H1 (cell line): ENCODE results near the gene NFIC. TPM values are rescaled to one million over a fixed set of nuclear protein-coding genes. Genes with fewer than 3 reads are reported as not detected.

Source experiments
- CTCF ChIA-PET: fragments of 300-600 bp; sonication (Branson Sonifier 250); formaldehyde crosslinking; loops from one replicate; lab custom pipeline; 2021; ENCODE audit not compliant: partially characterized antibody; lab: Charles Lee
- POLR2A ChIA-PET: fragments of 300-600 bp; sonication (Branson Sonifier 250); formaldehyde crosslinking; loops from one replicate; lab custom pipeline; 2021; ENCODE audit warnings: inconsistent platforms; ENCODE audit not compliant: partially characterized antibody; lab: Charles Lee
- DNase-seq, 2 experiments: peaks; one replicate each; pipeline versions ENCODE4 v3.0.0 to v3.0.0-alpha.2; 2010 to 2022; ENCODE audit warnings: low spot score in 2 of 2, low read depth in 1 of 2, mixed read lengths in 1 of 2
- FAIRE-seq: peaks from 2 replicates; lab custom pipeline; 2011; peaks lifted over from hg19 to GRCh38; lab: Jason Lieb, UNC
- H2AFZ ChIP-seq: 2 replicates; pipeline ENCODE4 v1.8.1; 2012; ENCODE audit warnings: low read length, inconsistent platforms
- H2AK5ac ChIP-seq: 2 replicates; pipeline ENCODE4 v1.6.1; 2013; ENCODE audit warnings: low read depth, low read length
- H2BK120ac ChIP-seq: replicated peaks from 2 replicates; pipeline ENCODE3; 2013; ENCODE audit warnings: low read depth, low read length, inconsistent platforms
- H2BK12ac ChIP-seq: 2 replicates; pipeline ENCODE4 v1.6.1; 2013; ENCODE audit warnings: low read depth, low read length
- H2BK15ac ChIP-seq: 2 replicates; pipeline ENCODE4 v1.6.1; 2013; ENCODE audit warnings: low read length
- H2BK20ac ChIP-seq: 2 replicates; pipeline ENCODE4 v1.6.1; 2013; ENCODE audit warnings: low read length
- H2BK5ac ChIP-seq: 2 replicates; pipeline ENCODE4 v1.6.1; 2013; ENCODE audit warnings: low read depth, low read length
- H3K14ac ChIP-seq: 2 replicates; pipeline ENCODE4 v1.6.1; 2013; ENCODE audit warnings: inconsistent platforms; ENCODE audit not compliant: insufficient read length
- H3K18ac ChIP-seq: 2 replicates; pipeline ENCODE4 v1.6.1; 2013; ENCODE audit warnings: low read length; ENCODE audit errors: extremely low read depth
- H3K23ac ChIP-seq: 2 replicates; pipeline ENCODE4 v1.6.1; 2013; ENCODE audit warnings: inconsistent platforms; ENCODE audit not compliant: insufficient read length
- H3K23me2 ChIP-seq: 2 replicates; pipeline ENCODE4 v1.6.1; 2013; ENCODE audit warnings: low read depth, low read length
- H3K27ac ChIP-seq: 2 replicates; pipeline ENCODE4 v1.6.1; 2011; ENCODE audit warnings: low read depth, low read length, inconsistent platforms
- H3K27me3 ChIP-seq, 4 experiments: replicated peaks in 1 of 4; 1 replicate in 1 of 4; 2 replicates in 3 of 4; pipeline versions ENCODE4 v1.6.1 to v1.8.1; 2011 to 2013; ENCODE audit warnings: low read length in 3 of 4, mild to moderate bottlenecking in 3 of 4, inconsistent platforms in 2 of 4, mixed read lengths in 2 of 4, moderate library complexity in 1 of 4; ENCODE audit not compliant: control insufficient read depth in 3 of 4, insufficient read depth in 3 of 4; ENCODE audit errors: extremely low read depth in 1 of 4
- H3K36me3 ChIP-seq, 4 experiments: 2 replicates each; pipeline versions ENCODE4 v1.6.1 to v1.8.1; 2011 to 2013; ENCODE audit warnings: mild to moderate bottlenecking in 4 of 4, low read length in 3 of 4, moderate library complexity in 2 of 4, control low read depth in 1 of 4, inconsistent platforms in 1 of 4; ENCODE audit not compliant: insufficient read depth in 4 of 4, control insufficient read depth in 2 of 4
- H3K4ac ChIP-seq: replicated peaks from 2 replicates; pipeline ENCODE3; 2013; ENCODE audit warnings: low read length, low read depth, mixed read lengths, inconsistent platforms; ENCODE audit not compliant: insufficient read length
- H3K4me1 ChIP-seq, 4 experiments: replicated peaks in 1 of 4; 1 replicate in 1 of 4; 2 replicates in 3 of 4; pipeline versions ENCODE4 v1.6.1 to v1.8.1; 2011 to 2013; ENCODE audit warnings: low read length in 3 of 4, inconsistent platforms in 2 of 4, mixed read lengths in 1 of 4; ENCODE audit not compliant: insufficient read depth in 4 of 4, control insufficient read depth in 3 of 4
- H3K4me2 ChIP-seq, 2 experiments: 2 replicates each; pipeline versions ENCODE4 v1.6.1 to v1.8.1; 2011 to 2013; ENCODE audit warnings: low read depth in 2 of 2, low read length in 2 of 2, control low read depth in 1 of 2, inconsistent platforms in 1 of 2, mild to moderate bottlenecking in 1 of 2; ENCODE audit not compliant: insufficient read depth in 1 of 2
- H3K4me3 ChIP-seq, 4 experiments: fragments of 200-600, 300-600 bp in 1 of 4; sonication (generic), shearing (Covaris generic), sonication (Bioruptor Twin) in 1 of 4; 2 replicates each; pipeline versions ENCODE4 v1.5.1 to v1.8.1; 2011 to 2016; ENCODE audit warnings: low read length in 4 of 4, low read depth in 3 of 4, control low read depth in 2 of 4, inconsistent platforms in 2 of 4, mild to moderate bottlenecking in 2 of 4, mixed read lengths in 1 of 4, moderate library complexity in 1 of 4; ENCODE audit not compliant: insufficient read depth in 2 of 4; ENCODE audit errors: extremely low read depth in 1 of 4
- H3K56ac ChIP-seq: replicated peaks from 2 replicates; pipeline ENCODE3; 2013; ENCODE audit warnings: low read depth, mild to moderate bottlenecking, mixed read lengths, low read length, inconsistent platforms; ENCODE audit not compliant: insufficient read length
- H3K79me1 ChIP-seq: 2 replicates; pipeline ENCODE4 v1.6.1; 2013; ENCODE audit warnings: low read depth, low read length, control low read depth
- H3K79me2 ChIP-seq, 2 experiments: 2 replicates each; pipeline versions ENCODE4 v1.6.1 to v1.8.1; 2012 to 2013; ENCODE audit warnings: low read length in 2 of 2, mild to moderate bottlenecking in 2 of 2, inconsistent platforms in 1 of 2; ENCODE audit not compliant: insufficient read depth in 2 of 2, control insufficient read depth in 1 of 2
- H3K9ac ChIP-seq, 4 experiments: replicated peaks in 1 of 4; 1 replicate in 1 of 4; 2 replicates in 3 of 4; pipeline versions ENCODE4 v1.6.1 to v1.8.1; 2011 to 2013; ENCODE audit warnings: low read depth in 3 of 4, low read length in 3 of 4, control low read depth in 2 of 4, mild to moderate bottlenecking in 2 of 4, moderate library complexity in 2 of 4, inconsistent platforms in 1 of 4; ENCODE audit errors: extremely low read depth in 1 of 4
- H3K9me3 ChIP-seq, 2 experiments: 2 replicates each; pipeline versions ENCODE4 v1.6.1 to v1.8.1; 2012 to 2013; ENCODE audit warnings: mild to moderate bottlenecking in 2 of 2, moderate library complexity in 2 of 2, control low read depth in 1 of 2, inconsistent platforms in 1 of 2, low read depth in 1 of 2, low read length in 1 of 2, mixed read lengths in 1 of 2; ENCODE audit not compliant: insufficient read depth in 2 of 2
- H4K20me1 ChIP-seq, 2 experiments: replicated peaks in 1 of 2; 2 replicates each; pipeline versions ENCODE3 to v1.8.1; 2011 to 2013; ENCODE audit warnings: inconsistent platforms in 2 of 2, low read length in 2 of 2, mild to moderate bottlenecking in 1 of 2; ENCODE audit not compliant: insufficient read depth in 2 of 2, control insufficient read depth in 1 of 2
- H4K5ac ChIP-seq: 2 replicates; pipeline ENCODE4 v1.6.1; 2013; ENCODE audit warnings: low read length, low read depth, mixed read lengths, inconsistent platforms; ENCODE audit not compliant: insufficient read length
- H4K8ac ChIP-seq: 2 replicates; pipeline ENCODE4 v1.8.0; 2013; ENCODE audit warnings: mild to moderate bottlenecking, moderate library complexity, low read length, inconsistent platforms; ENCODE audit not compliant: insufficient read depth; ENCODE audit errors: extremely low read depth
- H4K91ac ChIP-seq: replicated peaks from 2 replicates; pipeline ENCODE3; 2013; ENCODE audit warnings: low read length, mixed read lengths, inconsistent platforms; ENCODE audit not compliant: insufficient read length
- ATF3 ChIP-seq: IDR thresholded peaks from 2 replicates; pipeline ENCODE4 v1.6.1; 2011; ENCODE audit warnings: low read depth, mild to moderate bottlenecking, low read length; ENCODE audit not compliant: insufficient read depth
- FOSL1 ChIP-seq: IDR thresholded peaks from 2 replicates; pipeline ENCODE4 v1.6.1; 2011; ENCODE audit warnings: mild to moderate bottlenecking, low read depth, low read length, moderate library complexity; ENCODE audit not compliant: insufficient read depth
- GTF2F1 ChIP-seq: IDR thresholded peaks from 2 replicates; pipeline ENCODE4 v1.6.1; 2012; ENCODE audit warnings: low read depth, low read length, improper control_type of control experiment, borderline replicate concordance
- HDAC2 ChIP-seq, 2 experiments: fragments of 300-600 bp in 1 of 2; sonication (generic) in 1 of 2; IDR thresholded peaks; 2 replicates each; pipeline ENCODE4 v1.6.1; 2011 to 2012; ENCODE audit warnings: low read depth in 2 of 2, low read length in 2 of 2, mild to moderate bottlenecking in 2 of 2, moderate library complexity in 2 of 2, borderline replicate concordance in 1 of 2, inconsistent platforms in 1 of 2
- POLR2A ChIP-seq, 2 experiments: IDR thresholded peaks; 1 replicate in 1 of 2; 2 replicates in 1 of 2; pipeline ENCODE4 v1.6.1; 2011; ENCODE audit warnings: low read depth in 2 of 2, low read length in 2 of 2, mild to moderate bottlenecking in 2 of 2; ENCODE audit errors: control extremely low read depth in 1 of 2
- TAF1 ChIP-seq: IDR thresholded peaks from 2 replicates; pipeline ENCODE4 v1.6.1; 2011; ENCODE audit warnings: mild to moderate bottlenecking, low read depth, low read length
- TAF7 ChIP-seq: optimal IDR thresholded peaks from 2 replicates; pipeline ENCODE3; 2011; ENCODE audit warnings: low read depth, mild to moderate bottlenecking, inconsistent platforms, low read length, moderate library complexity, borderline replicate concordance
- WGBS, 2 experiments: shearing (Covaris generic) in 1 of 2; methylation state at CpG; one replicate each; pipeline versions ENCODE4 v1.1.6 to v1.1.7; 2013 to 2015; ENCODE audit warnings: low lambda C conversion rate in 2 of 2, mixed read lengths in 2 of 2, inconsistent platforms in 1 of 2, low coverage in 1 of 2, missing lambda C conversion rate in 1 of 2; ENCODE audit not compliant: insufficient replicate concordance in 2 of 2, insufficient coverage in 1 of 2, insufficient read length in 1 of 2; ENCODE audit errors: extremely low coverage in 1 of 2, missing lambda C conversion rate in 1 of 2; 5-methylcytosine and 5-hydroxymethylcytosine counted together
- polyA plus RNA-seq, 7 experiments: library from polyadenylated mRNA; depleted of rRNA in 3 of 7; stranded (reverse) in 5 of 7; unstranded in 2 of 7; fragments of >200 nt in 5 of 7; fragments of 200-250 nt in 2 of 7; gene quantifications; 1 replicate in 5 of 7; 2 replicates in 1 of 7; 4 replicates in 1 of 7; pipeline versions ENCODE4 v1.2.1 to v1.2.3, GENCODE V29; 2011 to 2013; ENCODE audit warnings: missing spikeins in 2 of 7, mixed read lengths in 2 of 7
- total RNA-seq: library from RNA; stranded (reverse); fragmentation: NEBNext Ultra II Directional; extraction: Animal tissue kit (Norgen Biotek cat#: 25700); gene quantifications from 2 replicates; pipeline ENCODE4 v1.2.1, GENCODE V29; 2021
- TF ChIP-seq, protein P1 (sequence below), 3 experiments: IDR thresholded peaks; 1 replicate in 2 of 3; 2 replicates in 1 of 3; pipeline versions ENCODE4 v1.5.1 to v1.6.1; 2011; ENCODE audit warnings: low read length in 3 of 3, mild to moderate bottlenecking in 3 of 3, inconsistent platforms in 2 of 3, low read depth in 1 of 3, moderate library complexity in 1 of 3; ENCODE audit not compliant: insufficient read depth in 1 of 3; ENCODE audit errors: control extremely low read depth in 1 of 3

NFIC gene
- total and polyA plus RNA-seq, 2 of the 8 experiments (the other 6 are each of a cell fraction or from before 2014, with no cell fraction given): 0.56 to 3.2 TPM

- H2AFZ ChIP-seq: no peak overlapping the region
- H3K23ac ChIP-seq: no peak overlapping the region
- H2BK12ac ChIP-seq: no peak overlapping the region
- H4K91ac ChIP-seq: no peak overlapping the region
- no peaks in the 10 kb centered on the region for H3K9me3 ChIP-seq
- no peak overlapping the region for H3K56ac ChIP-seq
- no peak overlapping the region for H2AK5ac ChIP-seq
- H3K36me3 ChIP-seq: no peaks in the 10 kb centered on the region; a peak in 2 of 8 replicates
- H3K14ac ChIP-seq: no peak overlapping the region
- no peak overlapping the region; a peak in 1 of 4 replicates for H3K4me2 ChIP-seq
- H2BK120ac ChIP-seq: no peak overlapping the region
- no peak overlapping the region for H3K4ac ChIP-seq
- H2BK20ac ChIP-seq: no peak overlapping the region
- no peak overlapping the region for H3K4me3 ChIP-seq
- no peak overlapping the region for H4K8ac ChIP-seq
- H3K18ac ChIP-seq: no peak overlapping the region
- no peak overlapping the region for H3K27ac ChIP-seq
- no peaks in the 10 kb centered on the region for H3K27me3 ChIP-seq
- H4K5ac ChIP-seq: no peak overlapping the region
- 0 out of 2 replicates have a peak overlapping the region, but pooled peaks have one; percentile 24 for H2BK5ac ChIP-seq
- DNase-seq (no peak), FAIRE-seq (no peak)
- peak overlapping the region in 1 of 4 experiments; percentile 9; a peak in 1 of 7 replicates for H3K9ac ChIP-seq
- H3K4me1 ChIP-seq: peaks cover 0 to 9% (median 7%) of the 10 kb centered on the region in 4 experiments; a peak in 3 of 7 replicates
- H3K79me2 ChIP-seq: peaks cover 0 to 54% of the 10 kb centered on the region in 2 experiments; a peak in 2 of 4 replicates
- peaks cover 19 to 38% of the 10 kb centered on the region in 2 experiments for H4K20me1 ChIP-seq
- no peak overlapping the region for H2BK15ac ChIP-seq
- 90% methylated on average over 23 of the region's 23 CpGs; no CpG with 5 or more reads in 1 of the 2 experiments for WGBS, 2 experiments
- peaks cover 18% of the 10 kb centered on the region for H3K23me2 ChIP-seq
- ChIA-PET CTCF (interaction anchor here (1.0 kb wide), 1 partner anchor 28 kb away, joined by 3 read pairs; no protein-coding TSS in a partner anchor), POLR2A (interaction anchor here (1.1 kb wide), 1 partner anchor 16 kb away, joined by 4 read pairs; no protein-coding TSS in a partner anchor)
- peaks cover 35% of the 10 kb centered on the region for H3K79me1 ChIP-seq
- TF ChIP-seq GTF2F1: no peak
- TF ChIP-seq FOSL1: no peak
- TF ChIP-seq POLR2A (IDR thresholded peaks at IDR 0.05; ENCODE audit: control extremely low read depth in 1 of 2, low read depth in 2 of 2, low read length in 2 of 2): no peak
- TF ChIP-seq TAF7: no peak
- TF ChIP-seq, protein P1, sequence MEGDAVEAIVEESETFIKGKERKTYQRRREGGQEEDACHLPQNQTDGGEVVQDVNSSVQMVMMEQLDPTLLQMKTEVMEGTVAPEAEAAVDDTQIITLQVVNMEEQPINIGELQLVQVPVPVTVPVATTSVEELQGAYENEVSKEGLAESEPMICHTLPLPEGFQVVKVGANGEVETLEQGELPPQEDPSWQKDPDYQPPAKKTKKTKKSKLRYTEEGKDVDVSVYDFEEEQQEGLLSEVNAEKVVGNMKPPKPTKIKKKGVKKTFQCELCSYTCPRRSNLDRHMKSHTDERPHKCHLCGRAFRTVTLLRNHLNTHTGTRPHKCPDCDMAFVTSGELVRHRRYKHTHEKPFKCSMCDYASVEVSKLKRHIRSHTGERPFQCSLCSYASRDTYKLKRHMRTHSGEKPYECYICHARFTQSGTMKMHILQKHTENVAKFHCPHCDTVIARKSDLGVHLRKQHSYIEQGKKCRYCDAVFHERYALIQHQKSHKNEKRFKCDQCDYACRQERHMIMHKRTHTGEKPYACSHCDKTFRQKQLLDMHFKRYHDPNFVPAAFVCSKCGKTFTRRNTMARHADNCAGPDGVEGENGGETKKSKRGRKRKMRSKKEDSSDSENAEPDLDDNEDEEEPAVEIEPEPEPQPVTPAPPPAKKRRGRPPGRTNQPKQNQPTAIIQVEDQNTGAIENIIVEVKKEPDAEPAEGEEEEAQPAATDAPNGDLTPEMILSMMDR (IDR thresholded peaks at IDR 0.05; ENCODE audit: control extremely low read depth in 1 of 3, insufficient read depth in 1 of 3, low read depth in 1 of 3, low read length in 3 of 3): no peak
- TF ChIP-seq TAF1: no peak
- no peak for TF ChIP-seq HDAC2 (IDR thresholded peaks at IDR 0.05; ENCODE audit: borderline replicate concordance in 1 of 2, low read depth in 2 of 2, low read length in 2 of 2)
- no peak for TF ChIP-seq ATF3
Measured at GRCh38 chr19:3508771-3509535, 142.6 kb downstream of the NFIC start.
